Natural killer cell (primary cell): ENCODE results near the gene HSH2D. TPM values are rescaled to one million over a fixed set of nuclear protein-coding genes. Genes with fewer than 3 reads are reported as not detected.

Experiments used
- ATAC-seq, 3 donors: fragments of 150-1000 bp in 2 of 3; fragments of 200-7000 bp in 1 of 3; cut with Tn5 transposase; 1 replicate in 1 of 3; 2 replicates in 2 of 3; pipeline ENCODE4 v1.10.0; 2021; ENCODE audit warnings: mild to moderate bottlenecking in 2 of 3, moderate library complexity in 2 of 3
- DNase-seq, 2 donors: peaks; one replicate each; pipeline versions ENCODE4 v3.0.0 to v3.0.0-alpha.2; 2013 to 2021; ENCODE audit warnings: mixed read lengths in 1 of 2
- H3K27ac ChIP-seq: one replicate; pipeline ENCODE4 v1.5.1; 2013; ENCODE audit warnings: mild to moderate bottlenecking, low read length
- H3K27me3 ChIP-seq: one replicate; pipeline ENCODE4 v1.6.1; 2013; ENCODE audit warnings: low read length; ENCODE audit not compliant: control insufficient read depth, insufficient read depth
- H3K36me3 ChIP-seq: one replicate; pipeline ENCODE4 v1.6.1; 2013; ENCODE audit warnings: low read length; ENCODE audit not compliant: control insufficient read depth, insufficient read depth
- H3K4me1 ChIP-seq: one replicate; pipeline ENCODE4 v1.6.1; 2013; ENCODE audit warnings: low read length; ENCODE audit not compliant: control insufficient read depth, insufficient read depth
- H3K4me3 ChIP-seq: one replicate; pipeline ENCODE4 v1.5.1; 2013; ENCODE audit warnings: low read length
- H3K9me3 ChIP-seq: one replicate; pipeline ENCODE4 v1.6.1; 2013; ENCODE audit warnings: low read length; ENCODE audit not compliant: control insufficient read depth, insufficient read depth
- H3K27ac Mint-ChIP-seq, 2 donors: one replicate each; pipeline ENCODE4 v1.8.0; 2022; ENCODE audit warnings: mild to moderate bottlenecking in 2 of 2, mixed read lengths in 2 of 2, moderate library complexity in 1 of 2
- H3K27me3 Mint-ChIP-seq, 2 donors: one replicate each; pipeline ENCODE4 v1.8.0; 2022; ENCODE audit warnings: low read depth in 2 of 2, mixed read lengths in 2 of 2
- H3K36me3 Mint-ChIP-seq: one replicate; pipeline ENCODE4 v1.8.0; 2022; ENCODE audit warnings: mixed read lengths
- H3K4me1 Mint-ChIP-seq, 2 donors: one replicate each; pipeline ENCODE4 v1.8.0; 2022; ENCODE audit warnings: mixed read lengths in 2 of 2
- H3K4me3 Mint-ChIP-seq: one replicate; pipeline ENCODE4 v1.8.0; 2022; ENCODE audit warnings: mild to moderate bottlenecking, moderate library complexity, mixed read lengths
- H3K9me3 Mint-ChIP-seq, 2 donors: one replicate each; pipeline ENCODE4 v1.8.0; 2022; ENCODE audit warnings: mixed read lengths in 2 of 2
- WGBS: methylation state at CpG from one replicate; pipeline ENCODE4 v1.1.7; 2013; ENCODE audit warnings: missing lambda C conversion rate; ENCODE audit not compliant: insufficient coverage; 5-methylcytosine and 5-hydroxymethylcytosine counted together
- intact Hi-C: fragments of 100-400 bp; cut with micrococcal nuclease; formaldehyde crosslinking; loops from one replicate; pipeline ENCODE4 v1.14.2; 2022
- total RNA-seq, 4 donors: library from RNA; stranded (reverse); fragments of 120-200 nt in 1 of 4; gene quantifications; one replicate each; pipeline versions ENCODE4 v1.2.3 to v1.2.4, GENCODE V29; 2013 to 2022
- TF ChIP-seq, protein P1 (sequence below): fragments of 200-600 bp; IDR thresholded peaks from one replicate; pipeline ENCODE4 v1.8.0; 2022; ENCODE audit warnings: antibody characterized with exemption

Gene HSH2D
- total RNA-seq, 3 donors from 2014 or later (not counting 1 experiment from before 2014, with no cell fraction given) = 203 to 319 (median 278) TPM

DNA sequence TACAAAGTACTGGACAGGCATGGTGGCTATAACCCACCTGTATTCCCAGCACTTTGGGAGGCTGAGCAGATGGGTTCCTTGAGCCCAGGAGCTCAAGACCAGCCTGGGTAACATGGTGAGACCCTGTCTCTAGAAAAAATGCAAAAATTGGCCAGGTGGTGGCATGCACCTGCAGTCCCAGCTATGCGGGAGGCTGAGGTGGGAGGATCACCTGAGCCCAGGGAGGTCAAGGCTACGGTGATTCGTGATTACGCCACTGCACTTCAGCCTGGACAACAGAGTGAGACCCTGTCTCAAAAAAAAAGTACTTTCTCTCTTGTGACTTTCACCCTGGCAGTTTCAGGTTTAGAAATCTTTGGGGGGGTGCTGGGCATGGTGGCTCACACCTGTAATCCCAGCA, 43.0 kb upstream of the HSH2D start:
- peak overlapping the region in 1 of 2 donors; percentile 56 for H3K27ac Mint-ChIP-seq
- TF ChIP-seq, protein P1, sequence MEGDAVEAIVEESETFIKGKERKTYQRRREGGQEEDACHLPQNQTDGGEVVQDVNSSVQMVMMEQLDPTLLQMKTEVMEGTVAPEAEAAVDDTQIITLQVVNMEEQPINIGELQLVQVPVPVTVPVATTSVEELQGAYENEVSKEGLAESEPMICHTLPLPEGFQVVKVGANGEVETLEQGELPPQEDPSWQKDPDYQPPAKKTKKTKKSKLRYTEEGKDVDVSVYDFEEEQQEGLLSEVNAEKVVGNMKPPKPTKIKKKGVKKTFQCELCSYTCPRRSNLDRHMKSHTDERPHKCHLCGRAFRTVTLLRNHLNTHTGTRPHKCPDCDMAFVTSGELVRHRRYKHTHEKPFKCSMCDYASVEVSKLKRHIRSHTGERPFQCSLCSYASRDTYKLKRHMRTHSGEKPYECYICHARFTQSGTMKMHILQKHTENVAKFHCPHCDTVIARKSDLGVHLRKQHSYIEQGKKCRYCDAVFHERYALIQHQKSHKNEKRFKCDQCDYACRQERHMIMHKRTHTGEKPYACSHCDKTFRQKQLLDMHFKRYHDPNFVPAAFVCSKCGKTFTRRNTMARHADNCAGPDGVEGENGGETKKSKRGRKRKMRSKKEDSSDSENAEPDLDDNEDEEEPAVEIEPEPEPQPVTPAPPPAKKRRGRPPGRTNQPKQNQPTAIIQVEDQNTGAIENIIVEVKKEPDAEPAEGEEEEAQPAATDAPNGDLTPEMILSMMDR = no peak
- ATAC-seq (no peak), DNase-seq (no peak)
- no peaks in the 10 kb centered on the region for H3K9me3 Mint-ChIP-seq
- peaks cover 23% of the 10 kb centered on the region for H3K36me3 Mint-ChIP-seq
- Histone ChIP-seq H3K27me3 (no peaks in the 10 kb centered on the region), H3K9me3 (no peaks in the 10 kb centered on the region), H3K4me1 (peaks cover 2% of the 10 kb centered on the region), H3K36me3 (peaks cover 79% of the 10 kb centered on the region), H3K27ac (no peak overlapping the region), H3K4me3 (no peak overlapping the region)
- H3K4me3 Mint-ChIP-seq = no peak overlapping the region
- 98% methylated on average over 4 of the region's 4 CpGs for WGBS
- peaks cover 12 to 13% of the 10 kb centered on the region in 2 donors for H3K4me1 Mint-ChIP-seq
- H3K27me3 Mint-ChIP-seq = no peaks in the 10 kb centered on the region
- intact Hi-C loops = no loop called here

DNA sequence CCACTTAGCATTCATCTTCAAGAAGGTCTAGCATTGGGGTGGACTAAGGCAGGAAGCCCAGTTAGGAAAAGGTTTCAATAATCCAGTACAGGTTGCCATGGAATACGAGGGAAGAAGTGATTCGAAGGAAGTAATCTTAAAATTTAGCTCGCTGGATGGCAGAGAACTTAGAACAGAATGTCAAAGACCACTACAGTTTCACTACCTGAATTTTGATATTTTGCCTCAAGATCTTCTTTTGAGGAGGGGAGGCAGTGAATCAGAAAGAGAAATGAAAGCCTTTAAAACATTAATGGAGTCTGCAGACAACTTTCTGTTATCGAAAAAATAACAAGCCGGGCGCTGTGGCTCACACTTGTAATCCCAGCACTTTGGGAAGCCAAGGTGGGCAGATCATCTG, 38.8 kb upstream of the HSH2D start:
- peak overlapping the region; percentile 44 to 58 for H3K27ac Mint-ChIP-seq
- Histone ChIP-seq H3K27me3 (no peaks in the 10 kb centered on the region), H3K4me1 (peaks cover 4% of the 10 kb centered on the region), H3K27ac (peak overlapping the region; percentile 25), H3K36me3 (peaks cover 49% of the 10 kb centered on the region), H3K4me3 (no peak overlapping the region), H3K9me3 (no peaks in the 10 kb centered on the region)
- WGBS = 51% methylated on average over 6 of the region's 6 CpGs
- no peaks in the 10 kb centered on the region for H3K9me3 Mint-ChIP-seq
- peaks cover 13% of the 10 kb centered on the region for H3K36me3 Mint-ChIP-seq
- H3K27me3 Mint-ChIP-seq = no peaks in the 10 kb centered on the region
- H3K4me3 Mint-ChIP-seq = no peak overlapping the region
- intact Hi-C loops = no loop called here
- peaks cover 0 to 2% of the 10 kb centered on the region in 2 donors for H3K4me1 Mint-ChIP-seq
- DNase-seq = no peak
- TF ChIP-seq, protein P1 = no peak
- no peak for ATAC-seq

DNA sequence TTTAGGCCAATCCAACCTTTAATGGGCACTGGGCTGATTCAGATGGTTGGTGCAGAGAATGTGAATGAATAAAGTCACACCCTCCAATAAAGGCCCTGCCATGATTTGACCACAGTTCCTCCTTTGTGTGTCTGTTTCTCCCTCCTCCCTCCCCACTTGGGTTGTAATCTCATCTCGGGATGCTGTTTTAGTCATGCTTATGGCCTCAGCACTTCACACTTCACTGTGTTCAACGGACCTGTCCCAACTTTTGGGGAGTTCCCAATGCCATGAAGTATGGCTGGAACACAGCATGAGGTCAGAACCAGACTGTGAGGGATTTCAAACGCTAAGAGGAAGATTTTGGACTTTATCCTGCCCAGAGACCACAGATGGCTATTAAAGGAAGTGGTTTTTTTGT, 37.4 kb upstream of the HSH2D start:
- H3K4me1 Mint-ChIP-seq = peaks cover 0 to 3% of the 10 kb centered on the region in 2 donors
- H3K9me3 Mint-ChIP-seq = no peaks in the 10 kb centered on the region
- no peak overlapping the region for H3K4me3 Mint-ChIP-seq
- no peak for DNase-seq
- TF ChIP-seq, protein P1 = no peak
- H3K9me3 ChIP-seq = no peaks in the 10 kb centered on the region
- intact Hi-C loops = no loop called here
- peaks cover 37% of the 10 kb centered on the region for H3K36me3 ChIP-seq
- peaks cover 12% of the 10 kb centered on the region for H3K36me3 Mint-ChIP-seq
- peak in 2 of 3 donors; percentile 20 to 46 for ATAC-seq
- H3K27ac Mint-ChIP-seq = peak overlapping the region; percentile 9 to 24
- H3K27ac ChIP-seq = peak overlapping the region; percentile 20
- peaks cover 11% of the 10 kb centered on the region for H3K4me1 ChIP-seq
- H3K4me3 ChIP-seq = no peak overlapping the region
- no peaks in the 10 kb centered on the region for H3K27me3 Mint-ChIP-seq
- H3K27me3 ChIP-seq = no peaks in the 10 kb centered on the region
- 38% methylated on average over 3 of the region's 3 CpGs for WGBS
